Tibial nerve (tissue), 3 donors: ENCODE data around the gene CELA2B.

Source experiments
- CTCF ChIP-seq, 5 experiments: fragments of 200-600 bp in 3 of 5; fragments of 450-650 bp in 2 of 5; sonication (generic) in 3 of 5; IDR thresholded peaks; one replicate each; pipeline ENCODE4 v1.5.1; 2016 to 2019; ENCODE audit warnings: antibody characterized with exemption in 5 of 5, mild to moderate bottlenecking in 3 of 5, moderate library complexity in 2 of 5
- POLR2A ChIP-seq, 2 donors: fragments of 450-650 bp; IDR thresholded peaks; one replicate each; pipeline ENCODE4 v1.6.1; 2017; ENCODE audit warnings: antibody characterized with exemption in 2 of 2, mild to moderate bottlenecking in 2 of 2, moderate library complexity in 2 of 2

GRCh38 chr1:15513919-15514318 lies 38.0 kb downstream of the CELA2B start:
- TF ChIP-seq CTCF (IDR thresholded peaks at IDR 0.05) (no peak), POLR2A (IDR thresholded peaks at IDR 0.05) (no peak)
